GM03348 (cell line): ENCODE data around the gene CHPF.
A peak's percentile ranks its signal among the peaks of the same experiment; 100 is the strongest.

ENCODE experiments used
- DNase-seq: peaks from one replicate; pipeline ENCODE4 v3.0.0; 2012; ENCODE audit warnings: low spot score

The CHPF gene

DNA sequence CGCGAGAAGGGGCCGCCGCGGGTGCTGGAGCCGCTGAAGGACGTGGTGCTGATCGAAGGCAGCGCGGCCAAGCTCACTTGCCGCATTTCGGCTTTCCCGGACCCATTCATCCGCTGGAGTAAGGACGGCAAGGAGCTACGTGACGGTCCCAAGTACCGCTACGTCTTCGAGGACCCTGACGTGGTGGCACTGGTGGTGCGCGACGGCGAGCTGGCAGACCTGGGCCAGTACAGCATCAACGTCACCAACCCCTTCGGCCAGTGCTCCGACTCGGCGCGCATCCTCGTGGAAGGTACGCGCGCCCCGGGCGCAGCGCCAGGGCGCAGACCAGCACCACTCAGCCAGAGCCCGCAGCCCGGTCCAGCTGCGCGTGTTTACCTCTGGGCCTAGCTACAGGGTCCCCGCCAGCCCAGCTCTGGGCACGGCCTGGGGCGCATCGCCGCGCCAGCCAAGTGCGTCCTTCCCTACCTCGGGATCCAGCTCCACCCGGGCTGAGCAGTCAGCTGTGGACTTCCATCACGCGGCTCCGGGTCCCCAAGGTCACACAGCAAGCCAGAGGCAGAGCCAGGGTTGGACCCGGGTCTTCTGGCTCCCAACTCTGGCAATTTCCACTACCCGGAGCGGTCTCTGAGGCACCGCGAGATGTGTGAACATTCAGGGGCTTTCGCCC is 46.6 kb downstream of the CHPF start:
- no peak for DNase-seq

DNA sequence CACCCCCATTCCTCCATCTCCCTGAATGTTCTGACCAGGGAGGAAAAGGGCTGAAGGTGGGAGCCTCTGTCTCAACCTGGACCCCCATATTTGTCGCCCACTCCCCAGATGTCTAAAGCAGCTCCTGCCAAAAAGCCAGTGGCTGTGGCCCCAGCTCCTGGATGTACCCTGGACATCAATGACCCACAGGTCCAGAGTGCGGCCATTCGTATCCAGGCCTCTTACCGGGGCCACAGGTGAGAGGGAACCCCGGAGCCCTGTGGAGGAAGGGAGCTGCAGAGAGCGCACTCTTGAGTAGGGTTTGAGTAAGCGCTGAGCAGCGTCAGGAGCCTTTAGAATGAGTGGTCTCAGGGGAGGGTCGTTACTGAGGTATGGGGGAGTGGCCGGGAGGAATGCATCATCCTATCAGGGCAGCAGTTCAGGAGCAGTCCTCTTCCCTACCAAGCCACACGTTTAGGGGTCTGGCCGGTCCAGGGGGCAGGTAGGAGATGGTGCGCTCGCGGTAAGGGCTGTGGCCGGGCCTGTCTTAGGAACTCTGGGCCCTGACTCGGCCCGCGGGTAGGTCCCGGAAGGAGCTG is 47.3 kb downstream of the CHPF start:
- no peak for DNase-seq

DNA sequence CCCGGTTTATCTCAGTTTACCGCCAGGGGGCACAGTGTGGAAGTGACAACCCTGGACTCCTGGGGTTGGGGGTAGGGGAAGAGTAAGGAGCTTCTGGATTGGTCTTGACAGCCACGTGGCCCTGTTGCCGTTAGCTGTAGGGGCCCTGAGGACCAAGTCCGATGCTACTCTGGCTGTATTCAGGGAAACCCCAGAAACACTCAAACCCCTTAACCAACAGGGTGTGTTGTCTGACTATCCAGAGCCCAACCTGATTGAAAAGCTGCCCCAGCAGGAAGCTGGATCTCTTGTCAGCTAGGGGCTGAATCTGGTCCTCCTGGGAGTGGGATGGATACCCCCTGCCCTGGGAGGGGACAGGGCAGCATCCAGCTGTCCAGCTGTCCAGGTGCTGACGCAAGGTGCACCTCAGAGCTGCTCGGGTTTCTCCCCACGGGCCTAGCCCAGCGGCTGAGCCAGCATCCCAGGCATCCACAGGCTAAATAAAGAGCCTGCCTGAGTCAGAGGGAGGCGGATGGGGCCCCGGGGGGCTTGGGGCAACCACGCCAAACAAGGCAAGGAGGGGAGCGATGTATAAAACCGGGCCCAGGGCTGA is 48.0 kb downstream of the CHPF start:
- peak; percentile 89 for DNase-seq

GRCh38 chr2:219494952-219495530 is 48.6 kb downstream of the CHPF start:
- no peak for DNase-seq

GRCh38 chr2:219493086-219493485 is 50.5 kb downstream of the CHPF start:
- DNase-seq, result no peak

GRCh38 chr2:219492575-219492974 is 51.0 kb downstream of the CHPF start:
- no peak for DNase-seq

DNA sequence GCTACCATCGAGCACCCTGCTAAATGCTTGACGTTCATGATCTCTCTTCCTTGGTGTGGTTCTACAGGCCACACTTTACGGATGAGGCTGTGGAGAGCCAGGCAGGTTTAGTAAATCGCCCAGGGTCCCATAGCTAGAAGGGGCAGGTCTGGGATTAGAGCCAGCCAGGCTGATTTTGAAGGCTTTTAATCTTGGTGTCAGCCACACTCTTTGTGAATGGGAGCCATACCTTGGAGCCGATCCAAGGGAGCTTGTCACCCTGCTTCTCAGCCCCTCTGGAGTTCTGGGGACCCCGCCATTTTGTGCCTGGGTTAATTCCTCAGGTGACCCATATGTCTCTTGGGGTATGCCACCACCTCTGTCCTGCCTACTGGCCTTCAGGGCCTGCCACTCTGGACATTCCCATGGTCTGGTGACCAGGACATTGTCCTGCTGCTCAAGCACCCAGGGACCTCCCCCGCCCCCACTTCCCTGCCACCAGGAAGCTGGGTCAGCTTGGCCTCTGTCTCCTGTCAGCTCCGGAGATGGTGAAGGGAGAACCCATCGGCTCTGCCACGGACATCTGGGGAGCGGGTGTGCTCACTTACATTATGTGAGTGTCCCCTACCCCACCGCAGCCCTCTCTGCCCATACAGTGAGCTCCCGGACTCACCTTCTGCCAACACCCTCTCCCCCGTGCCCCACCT is 52.2 kb downstream of the CHPF start:
- DNase-seq, result no peak

DNA sequence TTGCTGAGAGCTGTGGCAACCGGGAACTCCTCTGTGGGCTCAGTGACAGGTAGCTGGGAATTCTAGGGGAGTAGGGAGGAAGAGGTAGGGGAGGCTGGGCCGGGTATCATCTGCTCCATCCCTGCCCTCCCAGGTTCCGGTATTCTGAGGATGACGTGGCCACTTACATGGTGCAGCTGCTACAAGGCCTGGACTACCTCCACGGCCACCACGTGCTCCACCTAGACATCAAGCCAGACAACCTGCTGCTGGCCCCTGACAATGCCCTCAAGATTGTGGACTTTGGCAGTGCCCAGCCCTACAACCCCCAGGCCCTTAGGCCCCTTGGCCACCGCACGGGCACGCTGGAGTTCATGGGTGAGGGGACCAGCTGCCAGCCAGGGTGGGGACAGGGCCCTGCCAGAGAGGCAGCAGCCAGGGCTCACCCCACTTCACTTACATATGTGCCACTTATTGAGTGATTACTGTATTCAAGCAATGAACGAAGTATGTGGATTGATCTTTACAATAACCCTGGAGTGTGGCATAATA is 52.9 kb downstream of the CHPF start:
- DNase-seq, result no peak

GRCh38 chr2:219490186-219490585 is 53.4 kb downstream of the CHPF start:
- no peak for DNase-seq

DNA sequence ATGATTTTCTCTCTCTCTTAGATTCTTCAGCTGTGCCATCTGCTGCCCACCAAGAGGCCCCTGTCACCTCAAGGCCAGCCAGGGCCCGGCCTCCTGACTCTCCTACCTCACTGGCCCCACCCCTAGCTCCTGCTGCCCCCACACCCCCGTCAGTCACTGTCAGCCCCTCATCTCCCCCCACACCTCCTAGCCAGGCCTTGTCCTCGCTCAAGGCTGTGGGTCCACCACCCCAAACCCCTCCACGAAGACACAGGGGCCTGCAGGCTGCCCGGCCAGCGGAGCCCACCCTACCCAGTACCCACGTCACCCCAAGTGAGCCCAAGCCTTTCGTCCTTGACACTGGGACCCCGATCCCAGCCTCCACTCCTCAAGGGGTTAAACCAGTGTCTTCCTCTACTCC is 54.3 kb downstream of the CHPF start:
- no peak for DNase-seq
